Adrenal gland (tissue), 12 donors: ENCODE data around the gene RCAN1. TPM values are rescaled to one million over a fixed set of nuclear protein-coding genes. Genes with fewer than 3 reads are reported as not detected.

ENCODE experiments used
- DNase-seq, 7 donors: peaks; one replicate each; pipeline ENCODE4 v3.0.0-alpha.2; 2019 to 2020
- H3K27ac ChIP-seq, 5 donors: fragments of 200-600 bp; sonication (generic) in 4 of 5; 1 replicate in 3 of 5; 2 replicates in 2 of 5; pipeline versions ENCODE4 v1.5.1 to v1.8.0; 2016 to 2020; ENCODE audit warnings: mild to moderate bottlenecking in 1 of 5
- H3K27me3 ChIP-seq: fragments of 200-600 bp; 2 replicates; pipeline ENCODE4 v1.8.0; 2021
- H3K36me3 ChIP-seq, 2 donors: fragments of 200-600 bp; replicated peaks in 1 of 2; 1 replicate in 1 of 2; 2 replicates in 1 of 2; pipeline versions ENCODE4 v1.5.1 to v1.8.0; 2018 to 2022
- H3K4me1 ChIP-seq, 2 donors: fragments of 200-600 bp; replicated peaks in 1 of 2; 1 replicate in 1 of 2; 2 replicates in 1 of 2; pipeline versions ENCODE4 v1.5.1 to v1.8.0; 2018 to 2021
- H3K4me3 ChIP-seq, 4 donors: fragments of 200-600 bp; sonication (generic) in 3 of 4; one replicate each; pipeline ENCODE4 v1.5.1; 2016 to 2018
- H3K9me3 ChIP-seq, 3 donors: fragments of 200-600 bp; sonication (generic) in 1 of 3; replicated peaks in 1 of 3; 1 replicate in 2 of 3; 2 replicates in 1 of 3; pipeline versions ENCODE4 v1.5.1 to v1.8.0; 2016 to 2021
- POLR2A ChIP-seq, 2 donors: fragments of 450-650 bp; IDR thresholded peaks; one replicate each; pipeline ENCODE4 v1.6.1; 2017; ENCODE audit warnings: antibody characterized with exemption in 2 of 2, mild to moderate bottlenecking in 2 of 2, moderate library complexity in 1 of 2
- WGBS, 4 donors: extraction: QIAGEN DNeasy Blood & Tissue Kit in 2 of 4; methylation state at CpG; one replicate each; pipeline versions ENCODE4 v1.1.5 to v1.1.7; 2013 to 2017; 5-methylcytosine and 5-hydroxymethylcytosine counted together
- intact Hi-C, 2 donors: fragments of 100-400 bp; cut with DNase I; formaldehyde crosslinking; loops; one replicate each; pipeline versions ENCODE4 v1.14.1 to v1.15.0; 2022 to 2023
- polyA plus RNA-seq, 3 donors: library from polyadenylated mRNA; stranded (reverse); fragments of 200-250 nt in 2 of 3; fragments of 350-450 nt in 1 of 3; fragmentation: Illumina TruSeq in 1 of 3; extraction: RNeasy Lipid Tissue Mini Kit (QIAGEN cat#74804) in 1 of 3; gene quantifications; one replicate each; pipeline ENCODE4 v1.2.3, GENCODE V29; 2013 to 2014
- total RNA-seq, 9 donors: library from RNA; depleted of rRNA in 4 of 9; stranded (reverse); fragments of >200 nt in 4 of 9; fragments of 120-200 nt in 1 of 9; fragmentation: NEBNext Ultra II Directional in 1 of 9; extraction: Animal tissue kit (Norgen Biotek cat#: 25700) in 1 of 9; gene quantifications; one replicate each; pipeline versions ENCODE4 v1.1.0 to v1.2.4, GENCODE V29; 2013 to 2023
- TF ChIP-seq, protein P1 (sequence below), 6 experiments: fragments of 450-650 bp in 4 of 6; fragments of 200-600 bp in 2 of 6; sonication (generic) in 1 of 6; IDR thresholded peaks; 1 replicate in 5 of 6; 2 replicates in 1 of 6; pipeline versions ENCODE4 v1.5.1 to v1.8.0; 2016 to 2021; ENCODE audit warnings: antibody characterized with exemption in 6 of 6, mild to moderate bottlenecking in 2 of 6, moderate library complexity in 1 of 6
- donor health status: healthy with polysubstance abuse.
- donor health status: Bipolar disorder and iron deficiency.
- donor health status: DM: yes; HTN: yes; CAD: no.
- donor health status: DM: no; HTN: no; CAD: no.
- donor health status: DM: no; HTN: no; CAD: no.
- donor health status: DM: yes; HTN: yes; CAD: no.

RCAN1 gene
- total and polyA plus RNA-seq, 12 donors, result 11.5 to 74.4 (median 23.4) TPM

- TF ChIP-seq, protein P1, sequence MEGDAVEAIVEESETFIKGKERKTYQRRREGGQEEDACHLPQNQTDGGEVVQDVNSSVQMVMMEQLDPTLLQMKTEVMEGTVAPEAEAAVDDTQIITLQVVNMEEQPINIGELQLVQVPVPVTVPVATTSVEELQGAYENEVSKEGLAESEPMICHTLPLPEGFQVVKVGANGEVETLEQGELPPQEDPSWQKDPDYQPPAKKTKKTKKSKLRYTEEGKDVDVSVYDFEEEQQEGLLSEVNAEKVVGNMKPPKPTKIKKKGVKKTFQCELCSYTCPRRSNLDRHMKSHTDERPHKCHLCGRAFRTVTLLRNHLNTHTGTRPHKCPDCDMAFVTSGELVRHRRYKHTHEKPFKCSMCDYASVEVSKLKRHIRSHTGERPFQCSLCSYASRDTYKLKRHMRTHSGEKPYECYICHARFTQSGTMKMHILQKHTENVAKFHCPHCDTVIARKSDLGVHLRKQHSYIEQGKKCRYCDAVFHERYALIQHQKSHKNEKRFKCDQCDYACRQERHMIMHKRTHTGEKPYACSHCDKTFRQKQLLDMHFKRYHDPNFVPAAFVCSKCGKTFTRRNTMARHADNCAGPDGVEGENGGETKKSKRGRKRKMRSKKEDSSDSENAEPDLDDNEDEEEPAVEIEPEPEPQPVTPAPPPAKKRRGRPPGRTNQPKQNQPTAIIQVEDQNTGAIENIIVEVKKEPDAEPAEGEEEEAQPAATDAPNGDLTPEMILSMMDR (IDR thresholded peaks at IDR 0.05), result peak; percentile 48 to 80 (median 68)
- TF ChIP-seq POLR2A (IDR thresholded peaks at IDR 0.05), result no peak
Measured at GRCh38 chr21:34603002-34603709, 11.8 kb downstream of the RCAN1 start.

GRCh38 chr21:34602061-34602460 is 12.9 kb downstream of the RCAN1 start:
- no peak for TF ChIP-seq POLR2A (IDR thresholded peaks at IDR 0.05)
- TF ChIP-seq, protein P1 (IDR thresholded peaks at IDR 0.05), result no peak
- H3K36me3 ChIP-seq, result no peaks in the 10 kb centered on the region
- peaks cover 0 to 5% of the 10 kb centered on the region in 2 donors for H3K4me1 ChIP-seq
- intact Hi-C loops, result no loop called here
- no peak overlapping the region for H3K4me3 ChIP-seq
- H3K27me3 ChIP-seq, result no peaks in the 10 kb centered on the region
- no peak for DNase-seq
- no peaks in the 10 kb centered on the region for H3K9me3 ChIP-seq
- H3K27ac ChIP-seq, result no peak overlapping the region
- 67 to 88% (median 75%) methylated on average over 4 of the region's 4 CpGs for WGBS, 4 donors

More at GRCh38 chr21:34603002-34603709, 11.8 kb downstream of the RCAN1 start:
- DNase-seq, result peak; percentile 74 to 92 (median 82)
- H3K4me1 ChIP-seq, result peaks cover 0 to 5% of the 10 kb centered on the region in 2 donors
- no peaks in the 10 kb centered on the region for H3K9me3 ChIP-seq
- H3K27me3 ChIP-seq, result no peaks in the 10 kb centered on the region
- H3K36me3 ChIP-seq, result no peaks in the 10 kb centered on the region
- intact Hi-C loops, result no loop called here
- no peak overlapping the region for H3K4me3 ChIP-seq
- no peak overlapping the region for H3K27ac ChIP-seq
- 36 to 49% (median 45%) methylated on average over 15 to 19 of the region's 19 CpGs for WGBS, 4 donors

- Histone ChIP-seq H3K27me3 (no peaks in the 10 kb centered on the region), H3K27ac (no peak overlapping the region), H3K36me3 (no peaks in the 10 kb centered on the region), H3K4me3 (no peak overlapping the region), H3K9me3 (no peaks in the 10 kb centered on the region), H3K4me1 (peaks cover 0 to 15% of the 10 kb centered on the region in 2 donors)
- intact Hi-C loops, result no loop called here
- DNase-seq, result peak in 1 of 7 donors; percentile 4
- TF ChIP-seq, protein P1 (IDR thresholded peaks at IDR 0.05), result no peak
- TF ChIP-seq POLR2A (IDR thresholded peaks at IDR 0.05), result no peak
- 87 to 90% (median 89%) methylated on average over 7 of the region's 7 CpGs for WGBS, 4 donors
Measured at GRCh38 chr21:34599534-34600101, 15.3 kb downstream of the RCAN1 start.

DNA sequence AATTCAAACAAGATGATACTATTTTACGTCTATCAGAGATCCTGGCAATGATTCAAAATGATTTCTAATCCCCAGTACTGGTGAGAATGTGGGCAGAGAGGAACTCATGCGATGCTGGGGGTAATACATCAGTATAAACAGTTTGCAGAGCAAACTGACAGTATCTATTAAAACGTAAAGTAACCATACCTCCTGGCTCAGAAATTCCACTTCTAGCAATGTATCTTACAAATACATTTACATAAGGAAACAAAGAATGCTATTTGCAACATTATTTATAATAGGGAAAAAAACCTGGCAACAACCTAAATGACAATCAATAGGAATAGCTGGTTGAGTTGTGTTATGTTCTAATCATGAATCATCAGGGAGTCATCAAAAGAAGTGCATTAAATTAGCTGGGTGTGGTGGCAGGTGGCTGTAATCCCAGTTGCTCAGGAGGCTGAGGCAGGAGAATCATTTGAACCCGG is 15.9 kb downstream of the RCAN1 start:
- TF ChIP-seq, protein P1 (IDR thresholded peaks at IDR 0.05), result no peak
- no peak for TF ChIP-seq POLR2A (IDR thresholded peaks at IDR 0.05)
- Histone ChIP-seq H3K27ac (no peak overlapping the region), H3K36me3 (no peaks in the 10 kb centered on the region), H3K4me3 (no peak overlapping the region), H3K9me3 (no peaks in the 10 kb centered on the region), H3K27me3 (no peaks in the 10 kb centered on the region), H3K4me1 (peaks cover 0 to 15% of the 10 kb centered on the region in 2 donors)
- intact Hi-C loops, result no loop called here
- 70 to 77% (median 75%) methylated on average over 4 of the region's 4 CpGs for WGBS, 4 donors
- peak in 1 of 7 donors; percentile 3 for DNase-seq
